SW480 (cell line): ENCODE results near the gene NUDT5.

Source experiments
- DNase-seq: peaks from one replicate; pipeline ENCODE4 v3.0.0-alpha.2; 2016; ENCODE audit warnings: low spot score

NUDT5 gene

DNA sequence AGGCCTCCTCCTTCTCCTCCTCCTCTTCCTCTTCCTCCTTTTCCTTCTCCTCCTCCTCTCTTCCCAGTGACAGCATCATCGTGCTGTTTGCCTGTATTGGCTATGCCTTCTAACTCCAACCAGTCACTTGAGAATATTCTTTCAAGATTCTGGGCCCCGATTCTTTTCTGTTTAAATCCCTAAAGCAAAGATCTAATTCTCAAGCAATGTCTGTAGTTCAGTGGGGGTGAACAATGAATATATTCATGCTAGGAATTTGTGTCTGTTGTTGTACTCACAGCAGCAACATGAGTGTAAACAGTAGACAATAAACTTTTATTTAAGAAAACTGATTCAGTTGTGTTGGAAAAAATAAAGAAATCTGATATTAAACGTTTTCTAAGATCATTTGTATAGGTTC, 30.7 kb downstream of the NUDT5 start:
- DNase-seq, result no peak

DNA sequence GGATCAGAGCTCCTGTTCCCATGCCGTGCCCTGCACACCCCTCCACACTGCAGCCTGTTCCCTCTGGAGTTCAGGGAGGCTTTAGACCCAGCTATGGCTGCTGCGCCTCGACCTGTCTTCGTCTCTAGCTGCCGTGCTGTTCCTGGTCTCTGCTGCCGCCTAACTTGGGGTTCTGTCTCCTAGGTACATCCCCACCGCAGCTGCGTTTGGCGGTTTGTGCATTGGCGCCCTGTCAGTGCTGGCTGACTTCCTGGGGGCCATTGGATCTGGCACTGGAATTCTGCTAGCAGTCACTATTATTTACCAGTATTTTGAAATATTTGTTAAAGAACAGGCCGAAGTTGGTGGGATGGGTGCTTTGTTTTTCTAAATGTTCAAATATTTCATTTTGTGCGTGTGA, 31.6 kb downstream of the NUDT5 start:
- no peak for DNase-seq

DNA sequence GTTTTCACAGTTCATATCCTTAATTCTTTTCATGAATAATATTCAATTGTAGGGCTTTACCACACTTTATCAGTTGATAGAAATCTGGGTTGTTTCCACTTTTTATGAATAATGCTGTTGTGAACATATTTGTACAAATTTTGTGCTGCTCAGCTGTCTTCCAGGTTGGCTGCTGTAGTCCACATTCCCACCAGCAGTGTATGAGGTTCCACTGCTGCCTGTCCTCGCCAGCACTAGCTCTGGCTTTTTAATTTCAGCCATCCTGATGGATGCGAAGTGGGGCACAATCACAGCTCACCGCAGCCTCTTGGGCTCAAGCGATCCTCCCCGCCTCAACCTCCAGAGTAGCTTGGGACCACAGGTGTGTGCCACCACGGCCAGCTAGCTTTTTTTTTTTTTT, 32.8 kb downstream of the NUDT5 start:
- DNase-seq, result no peak

DNA sequence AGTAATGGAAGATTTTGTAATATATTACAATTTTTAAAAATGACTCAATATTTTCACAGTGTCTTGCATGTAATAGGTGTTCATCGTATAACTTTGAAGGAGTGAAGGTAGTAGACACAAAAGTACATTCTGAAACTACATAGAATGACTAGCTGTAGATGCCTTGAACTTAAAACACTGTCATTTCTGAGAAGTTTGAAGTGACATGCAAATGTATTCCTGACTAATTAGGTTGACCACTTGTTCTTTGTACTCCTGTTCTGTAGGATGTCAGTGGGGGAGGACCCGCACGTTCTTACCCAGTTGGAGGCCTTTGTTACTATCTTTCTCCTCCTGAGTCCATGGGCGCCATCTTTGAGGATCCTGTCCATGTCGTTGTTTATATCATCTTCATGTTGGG, 35.0 kb downstream of the NUDT5 start:
- DNase-seq, result no peak

DNA sequence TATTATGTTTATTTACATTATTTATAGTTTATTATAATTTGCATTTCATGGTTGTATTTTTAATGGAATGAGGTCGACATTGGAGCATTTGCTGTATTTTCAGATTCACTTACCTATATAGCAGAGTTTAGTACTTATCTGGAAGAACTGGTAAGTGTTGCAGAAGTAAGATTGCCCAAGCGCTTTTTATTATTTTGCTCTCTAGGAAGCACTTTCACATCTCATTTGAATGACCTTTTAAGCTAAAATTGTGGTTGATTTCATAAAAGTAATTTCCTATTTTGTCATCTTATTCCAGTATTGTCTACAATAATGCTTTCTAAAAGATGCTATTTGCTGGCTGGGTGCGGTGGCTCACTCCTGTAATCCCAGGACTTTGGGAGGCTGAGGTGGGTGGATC, 37.6 kb downstream of the NUDT5 start:
- no peak for DNase-seq

DNA sequence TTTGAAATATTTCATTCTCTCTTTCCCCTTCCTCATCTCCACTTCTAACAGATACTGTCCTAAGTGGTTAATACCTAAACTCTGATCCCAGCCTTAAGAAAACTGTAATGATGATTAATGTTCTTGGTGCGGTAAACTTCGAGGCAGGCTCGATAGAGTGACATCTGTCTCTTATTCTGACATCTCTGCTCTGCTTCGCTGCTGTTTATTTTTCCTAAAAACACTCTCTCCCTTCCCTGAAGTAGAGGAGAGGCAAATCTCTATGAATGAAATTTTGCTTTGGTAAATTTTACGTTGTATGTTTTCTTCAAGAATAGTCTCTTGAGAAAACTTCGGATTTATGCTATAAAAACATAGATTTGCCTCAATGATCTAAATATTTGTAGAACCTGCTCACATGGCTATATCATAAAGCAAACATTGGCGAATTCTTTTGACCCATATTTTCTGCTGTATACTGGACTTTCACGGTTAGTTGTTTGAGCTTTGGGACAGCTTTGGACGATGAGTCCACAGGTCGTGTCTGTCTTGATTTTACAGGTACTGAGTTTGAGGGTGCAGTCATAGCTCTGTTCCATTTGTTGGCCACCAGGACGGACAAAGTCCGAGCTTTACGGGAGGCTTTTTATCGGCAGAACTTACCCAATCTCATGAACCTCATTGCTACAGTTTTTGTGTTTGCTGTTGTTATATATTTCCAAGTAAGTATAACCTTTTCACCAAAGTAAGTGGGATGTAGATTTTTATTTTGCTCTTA, 39.1 kb downstream of the NUDT5 start:
- no peak for DNase-seq

DNA sequence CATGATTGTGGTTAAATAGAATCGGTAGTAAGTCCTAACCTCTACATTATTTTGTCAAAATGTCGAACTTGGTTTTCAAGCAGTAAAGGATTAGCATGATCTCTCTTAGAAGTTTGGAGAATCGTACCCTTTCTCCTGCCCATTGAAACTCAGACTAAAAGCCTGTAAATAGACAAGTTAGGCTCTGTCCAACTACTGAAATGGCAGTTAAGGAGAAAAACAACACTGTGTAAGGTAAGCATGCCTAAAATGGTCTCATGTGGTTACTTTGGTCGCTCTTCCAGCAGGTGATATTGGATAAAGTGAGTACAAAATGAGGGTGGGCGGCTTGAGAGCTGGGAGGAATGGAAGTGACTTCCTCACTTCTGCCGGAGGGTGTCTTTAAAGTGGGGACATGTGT, 41.2 kb downstream of the NUDT5 start:
- no peak for DNase-seq

DNA sequence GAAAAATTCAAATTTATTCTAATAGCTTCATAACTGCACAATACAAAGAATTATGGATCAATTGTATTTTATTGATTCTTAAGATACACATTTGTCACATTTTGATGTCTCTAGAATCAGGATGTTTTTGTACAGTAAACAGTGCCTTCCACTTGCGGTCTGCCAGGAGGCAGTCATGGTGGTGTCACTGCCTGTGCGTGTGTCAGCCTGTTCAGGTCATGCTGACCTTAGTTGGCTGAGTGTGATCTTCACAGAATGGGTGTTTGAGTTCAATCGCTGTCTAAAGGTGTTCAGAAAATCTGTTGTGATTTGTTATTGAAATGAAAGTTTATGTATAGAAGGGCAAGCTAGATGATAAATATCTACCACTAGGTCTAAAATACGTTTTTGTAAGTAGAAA, 45.5 kb downstream of the NUDT5 start:
- no peak for DNase-seq

DNA sequence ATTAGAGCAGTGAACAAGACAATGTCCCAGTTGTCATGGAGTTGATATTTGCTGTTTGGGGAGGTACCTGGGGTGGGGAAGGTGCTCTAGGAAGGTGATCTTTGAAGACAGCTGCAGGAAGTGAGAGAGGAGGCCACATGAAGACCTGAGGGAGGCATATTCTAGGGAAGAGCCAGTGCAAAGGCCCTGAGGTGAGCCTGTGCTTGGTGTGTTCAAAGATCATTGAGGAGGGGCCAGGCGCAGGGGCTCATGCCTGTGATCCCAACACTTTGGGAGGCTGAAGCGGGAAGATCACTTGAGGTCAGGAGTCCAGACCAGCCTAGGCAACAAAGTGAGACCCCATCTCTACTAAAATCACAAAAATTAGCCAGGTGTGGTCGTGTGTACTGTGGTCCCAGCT, 51.2 kb downstream of the NUDT5 start:
- no peak for DNase-seq

DNA sequence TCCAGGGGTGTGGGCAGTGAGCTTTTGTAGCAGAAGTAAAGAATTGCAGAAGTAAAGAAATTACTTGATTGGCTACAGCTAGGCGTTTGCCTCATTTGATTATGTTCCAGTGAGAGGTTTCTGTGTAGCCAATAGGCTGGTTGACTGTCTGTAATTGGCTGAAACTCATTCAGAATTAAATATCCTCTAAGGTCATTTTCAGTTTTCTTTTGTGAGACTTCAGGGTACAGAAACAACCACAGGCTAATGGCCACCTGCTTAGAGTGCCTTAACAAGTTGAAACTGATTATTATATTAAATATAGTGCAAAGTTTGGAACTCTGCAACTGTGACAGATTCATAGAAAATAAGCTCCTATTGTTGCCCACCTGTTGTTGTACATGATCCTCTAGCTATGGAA, 55.7 kb downstream of the NUDT5 start:
- no peak for DNase-seq

DNA sequence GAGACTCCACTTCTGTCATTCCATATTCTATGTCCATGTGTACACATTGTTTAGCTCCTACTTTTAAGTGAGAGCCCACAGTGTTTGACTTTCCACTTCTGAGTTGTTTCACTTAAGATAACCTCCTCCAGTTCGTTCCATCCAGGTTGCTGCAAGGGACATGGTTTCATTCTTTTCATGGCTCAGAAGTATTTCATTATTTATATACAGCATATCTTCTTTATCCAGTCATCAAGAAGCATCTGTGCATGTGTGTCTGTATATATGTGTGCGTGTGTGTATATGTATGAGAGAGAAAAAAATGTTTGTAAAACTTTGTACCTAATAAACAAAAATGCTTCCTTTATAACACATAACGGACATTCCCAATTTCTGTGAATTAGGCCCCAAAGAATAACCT, 60.1 kb downstream of the NUDT5 start:
- no peak for DNase-seq

DNA sequence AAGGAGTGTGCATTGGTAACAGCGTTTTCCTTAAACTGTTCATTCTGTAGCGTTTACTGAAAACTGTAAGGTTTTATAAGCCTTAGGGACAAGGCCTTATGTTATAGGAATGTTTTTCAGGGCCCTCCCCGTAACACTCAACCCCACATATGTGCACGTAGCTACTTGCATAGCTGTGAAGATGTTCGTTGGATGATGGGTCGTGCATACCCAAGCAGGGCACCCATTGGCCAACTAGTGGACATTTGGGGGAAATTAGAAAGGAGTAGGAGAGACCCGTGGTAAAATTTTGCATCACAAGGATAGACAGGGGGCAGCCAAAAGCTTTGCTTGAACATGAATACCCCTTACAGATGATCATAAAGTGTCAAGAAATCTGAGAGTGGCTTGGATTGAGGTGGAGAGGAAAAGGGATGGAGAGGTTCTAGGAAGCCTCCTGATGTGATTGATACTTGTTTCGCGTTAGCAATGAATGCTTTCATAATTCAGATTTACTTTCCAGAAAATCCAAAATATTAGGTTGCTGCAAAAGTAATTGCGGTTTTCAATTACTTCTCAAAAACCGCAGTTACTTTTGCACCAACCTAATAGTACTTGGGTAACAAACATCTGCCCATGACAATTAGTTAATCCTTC, 65.3 kb downstream of the NUDT5 start:
- DNase-seq, result peak; percentile 73

DNA sequence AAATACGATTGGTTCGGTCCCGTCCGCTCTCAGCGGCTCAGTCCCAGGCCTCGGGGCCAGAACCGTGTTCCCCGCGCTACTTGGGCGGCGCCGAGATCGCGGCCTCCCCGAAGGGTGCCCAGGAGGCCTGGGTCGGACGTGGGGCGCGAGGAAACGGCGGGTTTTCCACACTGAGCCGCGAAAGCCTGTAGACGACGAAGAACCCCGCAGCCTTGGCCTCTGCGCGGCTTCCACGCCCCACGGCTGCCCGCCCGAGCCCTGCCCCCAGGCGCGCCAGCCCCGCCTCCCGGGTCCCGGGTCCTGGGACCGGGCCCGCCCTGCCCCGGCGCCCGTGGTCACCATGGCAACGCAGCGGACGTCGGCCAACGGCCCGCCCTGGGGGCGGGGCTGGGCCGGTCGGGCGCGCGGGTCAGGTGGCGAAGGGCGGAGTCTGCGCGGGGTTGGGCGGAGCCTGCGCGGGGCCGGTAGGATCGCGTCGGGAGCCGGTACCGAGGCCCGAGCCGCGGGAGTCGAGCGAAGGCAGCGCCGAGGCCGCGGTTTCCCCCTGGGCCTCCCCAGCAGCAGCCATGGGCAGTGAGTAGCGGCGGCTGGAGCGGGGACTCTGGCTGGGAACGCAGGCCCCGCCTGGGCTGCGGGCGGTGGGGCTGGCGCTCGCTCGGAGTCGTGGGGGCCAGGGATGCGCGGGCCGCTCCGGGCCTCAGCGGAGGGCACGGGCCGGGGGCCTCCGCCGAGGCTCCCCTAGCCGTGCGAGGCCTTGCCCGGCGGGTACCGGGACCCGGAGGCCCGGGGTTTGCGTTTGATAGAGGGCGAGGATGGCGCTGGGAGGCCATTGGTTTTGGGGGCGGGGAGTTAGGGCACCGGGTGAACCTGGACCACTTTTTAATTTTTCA, 66.2 kb downstream of the NUDT5 start, which contains the start of gene SEC61A2:
Gene SEC61A2 (plus strand): TSS at position 456 of the 890 bp plus-strand sequence. CDS start 111 bp downstream, at position 567.
- DNase-seq, result peak; percentile 83

DNA sequence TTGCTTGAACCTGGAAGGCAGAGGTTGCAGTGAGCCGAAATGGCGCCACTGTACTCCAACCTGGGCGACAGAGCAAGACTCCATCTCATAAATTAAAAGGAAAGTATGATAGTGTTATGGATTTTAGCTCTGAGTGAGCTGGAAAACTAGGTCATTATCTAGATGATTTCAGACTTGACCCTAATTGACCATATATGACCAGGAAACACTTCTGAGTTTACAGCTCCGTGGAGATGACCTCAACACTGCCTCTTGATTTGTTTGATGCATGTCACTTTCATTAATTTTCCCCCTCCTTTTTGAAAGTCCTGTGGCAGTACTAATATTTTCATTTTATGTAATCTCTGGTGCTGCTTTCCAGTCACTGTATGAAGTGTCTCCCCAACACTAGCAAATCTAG, 74.0 kb downstream of the NUDT5 start:
- DNase-seq, result no peak
